DMS79 treated with DMSO at 0.1 percent for 48 hours (cell line): Measurements from ENCODE around the gene UGP2.
"Not testable (repeated sequence)": the region's sequence is repeated elsewhere in the genome, so short reads cannot be mapped to it uniquely, and the experiment has no call there.

ENCODE experiments used
- DNase-seq: peaks from one replicate; lab custom pipeline; 2025; lab: John Stamatoyannopoulos, UW

UGP2 gene

GRCh38 chr2:63840081-63840784, 1.5 kb upstream of the UGP2 start:
- DNase-seq, result peak; percentile 64

- peak; percentile 95 for DNase-seq
These were observed 877 bp upstream of the UGP2 start for GRCh38 chr2:63840785-63841253.

DNA sequence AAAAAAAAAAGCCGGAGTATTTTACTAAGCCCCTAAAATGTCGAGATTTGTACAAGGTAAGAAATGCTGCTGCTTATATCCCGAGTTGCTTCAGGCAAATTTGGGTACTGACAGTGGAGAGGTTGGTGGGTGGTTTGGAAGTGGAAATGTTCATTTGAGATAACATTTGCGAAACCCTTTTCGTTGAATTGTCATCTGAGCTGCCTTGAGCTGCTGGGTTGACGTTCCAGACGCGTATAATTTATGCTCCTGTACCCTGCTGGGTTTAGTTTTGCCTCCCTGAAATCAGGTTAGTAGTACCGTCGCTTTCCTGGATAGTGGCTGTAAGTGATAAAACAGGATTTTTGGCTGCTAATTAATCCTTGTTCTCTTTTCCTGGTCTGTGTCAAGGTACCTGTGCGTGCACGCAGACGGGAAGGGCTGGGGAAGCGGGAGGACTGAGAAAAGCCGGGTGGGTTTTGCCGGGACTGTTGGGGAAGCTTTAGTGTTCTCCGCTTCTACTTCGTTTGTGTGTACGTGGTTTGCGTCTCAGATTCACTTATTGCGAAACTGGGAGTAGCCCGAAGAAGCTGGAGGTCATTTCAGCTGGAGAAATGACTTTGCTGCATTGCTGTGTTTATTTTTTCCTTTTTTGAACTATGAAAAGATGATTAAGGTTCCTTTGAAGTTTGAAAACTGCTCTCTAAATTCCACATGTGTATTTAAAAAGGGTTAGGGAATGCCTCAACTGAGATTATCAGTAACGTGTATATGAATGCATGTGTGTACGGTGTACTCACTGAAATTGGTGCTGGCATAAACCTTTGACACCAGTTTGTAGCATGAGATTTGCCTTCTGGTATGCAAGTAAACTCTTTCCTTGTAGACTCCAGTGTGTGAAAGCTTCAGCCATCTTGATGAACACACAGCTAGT, 709 bp downstream of the UGP2 start:
- DNase-seq, result peak; percentile 37

GRCh38 chr2:63843093-63843492, 1.4 kb downstream of the UGP2 start:
- DNase-seq, result no peak

DNA sequence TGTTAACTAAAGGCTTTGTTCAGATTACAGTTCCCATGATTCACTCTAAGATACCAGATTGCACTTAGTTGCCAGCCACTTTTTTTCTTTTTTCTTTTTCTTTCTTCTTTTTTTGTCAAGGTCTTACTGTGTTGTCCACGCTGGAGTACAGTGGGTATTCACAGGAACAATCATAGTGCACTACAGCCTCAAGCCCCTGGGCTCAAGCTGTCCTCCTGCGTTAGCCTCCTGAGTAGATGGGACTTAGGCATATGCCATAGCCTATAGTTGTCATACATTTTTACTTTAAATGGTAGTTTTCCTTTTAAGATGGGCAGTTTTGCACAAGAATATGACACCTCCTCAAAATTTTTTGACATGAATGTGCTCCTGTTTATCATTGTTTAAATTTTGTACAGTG, 2.1 kb downstream of the UGP2 start:
- no peak for DNase-seq

DNA sequence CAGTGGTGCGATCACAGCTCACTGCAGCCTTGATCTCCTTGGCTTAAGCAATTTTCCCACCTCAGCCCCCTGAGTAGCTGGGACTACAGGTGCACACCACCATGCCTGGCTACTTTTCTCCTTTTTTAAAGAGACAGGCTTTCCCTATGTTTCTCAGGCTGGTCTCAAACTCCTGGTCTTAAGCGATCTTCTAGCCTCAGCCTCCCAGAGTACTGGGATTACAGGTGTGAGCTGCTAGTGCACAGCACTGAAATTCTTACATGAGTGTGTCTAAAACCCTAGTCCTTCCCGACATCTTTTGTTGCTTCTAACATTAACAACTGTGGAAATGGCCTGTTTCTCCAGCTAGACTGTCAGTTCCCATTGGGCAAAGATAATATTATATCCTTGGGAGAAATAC, 2.9 kb downstream of the UGP2 start:
- DNase-seq, result no peak

- no peak for DNase-seq
These were observed 4.2 kb downstream of the UGP2 start for GRCh38 chr2:63845866-63846265.

DNA sequence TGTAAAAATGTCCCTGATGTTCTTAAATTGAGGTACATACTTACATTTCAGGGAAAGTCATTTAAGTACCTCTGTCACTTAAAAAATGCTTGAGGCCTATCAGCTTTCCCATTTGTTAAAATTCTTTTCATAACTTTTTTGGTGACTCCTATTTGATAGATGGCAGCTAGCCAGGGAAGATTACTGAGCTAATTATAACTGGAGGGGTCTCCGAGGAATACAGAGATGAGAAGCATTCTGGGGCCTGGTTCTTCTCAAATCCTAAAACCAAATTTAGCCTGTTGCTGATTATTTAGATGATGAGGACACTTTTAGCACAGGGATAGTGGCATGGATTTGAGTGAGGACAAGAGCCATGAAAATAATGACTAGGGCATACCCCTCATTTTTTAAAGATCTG, 4.8 kb downstream of the UGP2 start:
- no peak for DNase-seq

- not testable (repeated sequence) for DNase-seq
These were observed 5.9 kb downstream of the UGP2 start for GRCh38 chr2:63847571-63847970.

DNA sequence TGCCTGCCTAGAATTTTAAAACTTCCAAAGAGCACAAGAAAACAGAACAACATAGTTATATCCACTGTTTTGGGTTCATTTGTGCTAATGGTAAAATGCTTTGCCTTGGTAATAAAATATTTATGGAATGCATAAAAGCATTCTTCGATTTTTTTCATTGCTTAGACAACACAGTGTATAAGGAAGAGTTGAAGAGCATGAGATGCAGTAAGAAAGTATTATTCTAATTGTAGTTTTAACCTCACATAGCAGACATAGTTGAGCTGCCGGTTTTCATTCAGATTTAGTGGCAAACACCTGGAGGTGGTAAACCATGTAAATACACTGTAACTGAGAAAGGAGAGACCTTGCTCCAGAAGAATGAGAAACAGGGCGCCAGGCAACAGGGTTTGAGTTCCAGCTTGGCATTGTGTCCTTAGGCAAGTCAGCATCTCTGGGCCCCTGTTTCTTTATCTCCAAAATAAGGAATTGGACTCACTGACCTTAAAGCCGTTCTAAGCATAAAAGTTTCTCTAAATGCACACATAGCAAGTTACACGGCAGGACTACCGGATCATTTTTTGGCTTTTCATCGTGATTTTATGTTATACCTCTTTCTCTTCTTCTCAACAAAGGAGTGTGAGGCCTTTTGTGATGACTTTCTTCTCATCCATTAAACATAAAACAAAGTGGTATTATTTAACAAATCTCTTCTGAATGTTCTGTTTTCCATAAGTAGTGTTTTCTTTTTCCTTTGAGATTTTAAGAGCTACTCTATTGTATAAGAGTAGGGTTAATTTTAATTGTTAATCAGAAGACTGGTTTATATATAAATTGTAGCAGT, 7.9 kb downstream of the UGP2 start:
- DNase-seq, result no peak

DNA sequence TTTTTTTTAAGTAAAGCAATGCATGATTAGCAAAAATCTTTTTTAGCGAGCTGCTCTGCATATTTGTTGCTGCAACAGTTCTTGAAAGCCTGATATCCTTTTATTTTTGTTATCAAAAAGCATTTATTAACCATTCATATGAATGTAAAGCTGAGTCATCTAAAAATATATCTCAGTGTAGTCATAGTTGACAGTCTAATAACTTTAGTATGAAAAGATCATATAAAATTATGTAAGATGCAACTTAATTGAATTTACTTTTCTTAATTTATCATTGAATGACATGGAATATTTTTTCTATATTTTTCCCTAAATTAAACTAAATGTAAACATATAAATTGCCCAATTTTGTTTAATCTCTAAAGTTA, 8.5 kb downstream of the UGP2 start:
- DNase-seq, result no peak

DNA sequence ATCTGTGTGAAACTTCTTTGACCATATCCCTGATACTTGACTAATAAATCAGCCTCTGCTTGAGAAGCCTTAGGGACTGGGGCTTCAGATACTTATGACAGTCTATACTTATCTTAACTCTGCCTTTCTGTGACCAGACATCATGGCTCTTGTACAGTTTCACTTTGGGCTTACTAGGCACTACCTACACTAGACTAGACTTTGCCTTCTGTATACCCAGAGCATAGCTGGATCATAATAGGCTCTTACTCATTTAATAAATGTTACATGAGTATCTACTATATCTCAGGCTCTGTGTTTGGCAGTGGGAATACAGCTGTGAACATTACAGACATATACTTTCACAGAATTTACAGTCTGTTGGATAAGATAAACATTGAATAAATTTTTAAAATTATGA, 9.0 kb downstream of the UGP2 start:
- no peak for DNase-seq

DNA sequence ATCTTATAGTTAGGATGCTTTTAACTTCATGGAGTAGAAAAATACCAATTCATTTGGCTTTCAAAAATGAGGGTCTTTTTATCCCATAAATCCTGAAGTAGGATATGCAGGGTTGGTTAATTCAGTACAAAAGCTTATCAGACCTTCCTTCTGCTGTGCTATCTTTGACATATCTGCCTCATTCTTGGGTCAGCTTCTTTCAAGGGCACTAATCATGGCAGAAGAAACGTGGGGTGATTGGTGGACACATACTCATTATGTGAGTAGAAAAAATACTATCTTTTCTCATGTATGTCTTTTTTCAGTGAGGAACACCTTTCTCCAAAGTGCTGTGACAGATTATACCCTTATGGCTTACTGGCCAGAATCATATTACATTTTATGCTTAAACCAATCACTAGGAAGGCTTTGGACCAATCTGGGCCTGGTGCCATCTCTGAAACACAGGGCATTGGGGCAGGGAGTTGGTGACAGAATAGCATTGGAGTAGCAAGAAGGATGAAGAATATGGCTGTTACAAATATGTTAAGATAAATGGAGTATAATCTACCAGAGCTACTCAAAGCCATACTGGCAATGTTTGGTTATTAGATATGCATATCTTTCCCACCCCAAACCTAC, 10.1 kb downstream of the UGP2 start:
- DNase-seq, result no peak

DNA sequence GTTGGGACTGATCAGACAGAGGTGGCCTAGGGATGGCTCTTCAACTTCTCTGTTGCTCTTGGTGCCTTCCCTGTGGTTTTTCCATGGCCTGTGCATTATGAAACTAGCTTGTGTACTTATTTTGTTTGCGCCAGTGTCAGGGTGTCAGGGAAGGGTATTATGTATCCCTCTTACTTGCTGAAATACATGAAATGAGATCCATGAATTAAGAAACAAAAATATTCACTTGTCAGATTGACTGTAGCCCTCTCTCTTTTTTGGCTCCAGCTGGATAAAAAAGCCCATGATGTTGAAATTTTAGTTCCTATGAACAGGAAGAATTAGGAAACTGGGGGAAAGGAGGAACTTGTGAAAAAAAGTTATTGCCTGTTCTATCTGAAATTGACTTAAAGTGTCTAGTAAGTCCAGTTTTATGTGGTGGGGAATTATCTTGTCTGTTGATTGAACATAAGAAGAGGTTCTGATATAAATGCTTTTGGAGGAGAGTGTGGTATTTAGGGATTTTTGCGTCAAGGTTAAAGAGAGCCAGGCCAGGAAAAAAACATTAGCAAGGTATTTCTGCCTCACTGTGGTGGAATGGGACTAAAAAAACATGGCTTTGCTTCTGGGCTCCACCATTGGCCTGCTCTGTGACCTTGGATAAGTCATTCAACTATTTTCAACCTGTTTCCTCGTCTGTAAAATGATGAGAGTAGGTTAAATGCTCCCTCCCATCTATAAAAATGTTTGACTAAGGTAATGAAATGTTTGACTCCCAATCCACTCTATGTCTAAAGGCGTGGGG, 12.0 kb downstream of the UGP2 start:
- DNase-seq, result no peak

- DNase-seq, result no peak
These were observed 14.0 kb downstream of the UGP2 start for GRCh38 chr2:63855418-63856302.

GRCh38 chr2:63856303-63856603, 14.6 kb downstream of the UGP2 start:
- DNase-seq, result no peak

- no peak for DNase-seq
These were observed 16.6 kb downstream of the UGP2 start for GRCh38 chr2:63858291-63858690.

DNA sequence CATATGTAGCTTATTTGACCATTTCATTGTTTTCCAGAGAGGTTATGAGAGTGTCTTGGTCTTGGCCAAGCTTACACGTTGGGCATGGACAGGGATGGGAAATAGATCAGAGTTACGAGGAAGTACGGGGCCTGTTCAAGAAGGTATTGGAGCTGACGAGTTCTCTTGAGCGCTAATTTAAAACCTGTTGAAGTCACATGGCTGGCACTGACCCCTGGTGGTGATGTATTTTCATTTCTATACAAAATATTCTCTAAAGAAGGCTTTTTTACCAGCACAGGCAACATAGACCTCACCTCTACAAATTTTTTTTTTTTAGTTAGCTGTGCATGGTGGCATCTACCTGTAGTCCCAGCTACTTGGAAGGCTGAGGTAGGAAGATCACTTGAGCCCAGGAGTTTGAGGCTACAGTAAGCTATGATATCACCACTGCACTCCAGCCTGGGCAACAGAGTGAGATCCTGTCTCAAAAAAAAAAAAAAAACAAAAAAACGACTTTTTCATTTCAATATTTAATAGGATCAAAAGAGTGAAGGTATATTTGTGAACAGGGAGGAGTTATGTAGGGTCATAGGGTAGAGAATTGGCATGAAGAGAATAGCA, 19.6 kb downstream of the UGP2 start:
- DNase-seq, result no peak

DNA sequence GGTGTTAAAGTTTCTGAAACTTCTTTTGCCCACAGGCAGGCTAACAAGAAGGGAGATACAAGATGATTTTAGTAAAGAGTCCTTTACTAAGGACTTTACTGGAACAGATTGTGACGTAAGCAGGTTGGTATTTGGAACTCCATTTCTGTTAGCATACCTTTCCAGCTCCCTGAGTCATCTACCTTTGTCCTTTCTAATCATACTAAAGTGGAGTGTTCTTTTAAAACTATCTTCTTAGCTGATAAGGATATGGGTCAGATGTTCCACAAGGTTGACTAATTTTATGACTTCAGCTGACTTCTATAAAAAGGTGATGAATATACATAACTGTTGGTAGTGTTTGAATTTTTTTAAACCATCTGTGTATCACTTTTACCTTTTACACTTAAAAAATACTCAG, 21.1 kb downstream of the UGP2 start:
- DNase-seq, result no peak

DNA sequence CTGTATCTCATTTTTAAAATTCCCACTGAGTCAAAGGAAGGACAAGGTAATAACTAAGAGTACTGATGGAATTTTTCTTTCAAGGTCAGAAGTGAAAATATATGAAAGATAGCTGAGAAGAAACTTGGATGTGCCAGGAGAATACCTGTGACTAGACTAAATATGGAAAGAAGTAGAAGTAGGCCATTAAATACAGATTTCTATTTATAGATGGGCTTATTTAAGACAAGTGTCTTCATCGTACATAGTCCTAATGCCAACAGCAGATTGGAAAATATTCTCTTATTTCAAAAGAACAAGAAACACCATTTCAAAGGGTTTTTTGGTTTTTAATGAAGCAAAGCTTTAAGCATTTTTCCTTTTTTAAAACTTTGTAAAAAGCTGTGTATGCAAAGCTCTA, 22.0 kb downstream of the UGP2 start:
- DNase-seq, result no peak
